ENCODE data around the gene CMIP. TPM values are rescaled to one million over a fixed set of nuclear protein-coding genes. Genes with fewer than 3 reads are reported as not detected.
"Not testable (repeated sequence)": the region's sequence is repeated elsewhere in the genome, so short reads cannot be mapped to it uniquely, and the experiment has no call there.

Gene CMIP
- total RNA-seq, 4 donors from 2014 or later: 40.0 to 69.6 (median 47.0) TPM

- no peak for DNase-seq
- Histone ChIP-seq H3K4me1 (peaks cover 0 to 8% (median 2%) of the 10 kb centered on the region in 4 donors), H3K36me3 (no peaks in the 10 kb centered on the region), H3K9me3 (peaks cover 0 to 3% of the 10 kb centered on the region in 2 donors), H3K27ac (no peak overlapping the region), H3K4me3 (no peak overlapping the region), H3K27me3 (no peaks in the 10 kb centered on the region)
- no peak for TF ChIP-seq CTCF (IDR thresholded peaks at IDR 0.05)
- no peak for TF ChIP-seq EP300 (IDR thresholded peaks at IDR 0.05; ENCODE audit: low read depth)
- TF ChIP-seq POLR2AphosphoS5 (IDR thresholded peaks at IDR 0.05): no peak
- TF ChIP-seq POLR2A (IDR thresholded peaks at IDR 0.05): no peak
- in situ Hi-C loops (cut with MboI; ENCODE audit: low pct_ligation_motif_present in 1 of 4, low pct_unique_long_range_greater_than_20kb in 1 of 4, low sequenced_read_pairs in 3 of 4): loop anchor here in 1 of 4 donors (25.0 kb wide), 1 partner anchor 191 kb away; no protein-coding TSS in a partner anchor
- intact Hi-C loops (cut with DNase I; ENCODE audit: low total_unique reads): no loop called here
- WGBS, 2 donors (ENCODE audit: low coverage in 1 of 2): 73 to 82% methylated on average over 1 to 11 of the region's 11 CpGs
Observed at GRCh38 chr16:81421536-81421935, 23.1 kb upstream of the CMIP start.

DNA sequence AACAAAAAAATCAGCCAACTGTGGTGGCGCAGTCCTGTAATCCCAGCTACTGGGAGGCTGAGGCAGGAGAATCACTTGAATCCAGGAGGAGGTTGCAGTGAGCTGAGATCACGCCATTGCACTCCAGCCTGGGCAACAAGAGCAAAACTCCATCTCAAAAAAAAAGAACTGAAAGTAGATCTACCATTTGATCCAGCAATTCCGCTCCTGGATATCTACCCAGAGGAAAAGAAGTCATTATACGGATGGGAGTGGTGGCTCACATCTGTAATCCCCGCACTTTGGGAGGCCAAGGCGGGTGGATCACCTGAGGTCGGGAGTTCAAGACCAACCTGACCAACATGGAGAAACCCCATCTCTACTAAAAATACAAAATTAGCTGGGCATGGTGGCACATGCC lies 22.5 kb upstream of the CMIP start:
- 94 to 100% methylated on average over 2 to 7 of the region's 7 CpGs for WGBS, 2 donors (ENCODE audit: low coverage in 1 of 2)
- in situ Hi-C loops (cut with MboI; ENCODE audit: low pct_ligation_motif_present in 1 of 4, low pct_unique_long_range_greater_than_20kb in 1 of 4, low sequenced_read_pairs in 3 of 4): loop anchor here in 1 of 4 donors (25.0 kb wide), 1 partner anchor 190 kb away; no protein-coding TSS in a partner anchor
- not testable (repeated sequence) for H3K27me3 ChIP-seq

GRCh38 chr16:81424771-81425170 lies 19.8 kb upstream of the CMIP start:
- Histone ChIP-seq H3K4me1 (peaks cover 0 to 7% (median 0%) of the 10 kb centered on the region in 4 donors), H3K9me3 (peaks cover 0 to 3% of the 10 kb centered on the region in 2 donors), H3K36me3 (no peaks in the 10 kb centered on the region), H3K4me3 (no peak overlapping the region), H3K27me3 (no peaks in the 10 kb centered on the region), H3K27ac (no peak overlapping the region)
- no peak for DNase-seq
- TF ChIP-seq POLR2AphosphoS5 (IDR thresholded peaks at IDR 0.05) (no peak), EP300 (IDR thresholded peaks at IDR 0.05; ENCODE audit: low read depth) (no peak), CTCF (IDR thresholded peaks at IDR 0.05) (no peak), POLR2A (IDR thresholded peaks at IDR 0.05) (no peak)
- in situ Hi-C loops (cut with MboI; ENCODE audit: low pct_ligation_motif_present in 1 of 4, low pct_unique_long_range_greater_than_20kb in 1 of 4, low sequenced_read_pairs in 3 of 4): loop anchor here in 1 of 4 donors (25.0 kb wide), 1 partner anchor 188 kb away; no protein-coding TSS in a partner anchor
- intact Hi-C loops (cut with DNase I; ENCODE audit: low total_unique reads): no loop called here
- WGBS, 2 donors (ENCODE audit: low coverage in 1 of 2): 0 to 5% methylated on average over 1 of the region's 1 CpG

More for the DNA sequence above, 22.5 kb upstream of the CMIP start:
- H3K9me3 ChIP-seq; H3K27ac ChIP-seq; DNase-seq; intact Hi-C loops (cut with DNase I; ENCODE audit: low total_unique reads); H3K4me3 ChIP-seq; H3K36me3 ChIP-seq; H3K4me1 ChIP-seq: not testable (repeated sequence)

- Histone ChIP-seq H3K4me3 (no peak overlapping the region), H3K27ac (no peak overlapping the region), H3K9me3 (peaks cover 0 to 1% of the 10 kb centered on the region in 2 donors), H3K36me3 (no peaks in the 10 kb centered on the region), H3K4me1 (peaks cover 0 to 12% (median 0%) of the 10 kb centered on the region in 4 donors), H3K27me3 (no peaks in the 10 kb centered on the region)
- 83 to 89% methylated on average over 4 to 6 of the region's 6 CpGs for WGBS, 2 donors (ENCODE audit: low coverage in 1 of 2)
- DNase-seq: no peak
- intact Hi-C loops (cut with DNase I; ENCODE audit: low total_unique reads) (no loop called here), in situ Hi-C loops (cut with MboI; ENCODE audit: low pct_ligation_motif_present in 1 of 4, low pct_unique_long_range_greater_than_20kb in 1 of 4, low sequenced_read_pairs in 3 of 4) (no loop called here)
- TF ChIP-seq CTCF (IDR thresholded peaks at IDR 0.05) (no peak), POLR2AphosphoS5 (IDR thresholded peaks at IDR 0.05) (no peak), EP300 (IDR thresholded peaks at IDR 0.05; ENCODE audit: low read depth) (no peak), POLR2A (IDR thresholded peaks at IDR 0.05) (no peak)
Observed at GRCh38 chr16:81427219-81427618, 17.4 kb upstream of the CMIP start.

DNA sequence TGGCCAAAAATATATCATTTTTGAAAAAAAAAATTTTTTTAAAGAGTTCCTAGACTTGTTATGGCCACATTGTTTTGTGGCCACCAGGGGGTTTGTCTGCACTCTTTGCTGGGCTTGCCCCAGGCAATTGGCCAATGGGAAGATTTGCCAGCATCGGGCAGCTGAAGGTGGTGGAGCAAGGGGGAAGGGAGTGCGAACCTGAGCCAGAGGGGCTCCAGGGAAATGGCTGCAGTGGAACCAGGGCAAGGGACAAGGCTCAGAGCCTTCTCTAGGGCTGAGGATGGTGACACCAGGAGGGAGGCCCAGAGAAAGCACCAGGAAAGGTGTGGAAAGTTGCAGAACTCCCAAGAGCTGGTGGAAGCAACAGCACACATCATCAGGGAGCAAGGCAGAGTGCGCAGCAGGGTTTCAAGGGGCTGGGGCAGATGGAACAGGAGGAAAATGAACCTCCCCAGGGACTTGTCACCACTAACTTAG lies 15.5 kb upstream of the CMIP start:
- intact Hi-C loops (cut with DNase I; ENCODE audit: low total_unique reads) (no loop called here), in situ Hi-C loops (cut with MboI; ENCODE audit: low pct_ligation_motif_present in 1 of 4, low pct_unique_long_range_greater_than_20kb in 1 of 4, low sequenced_read_pairs in 3 of 4) (no loop called here)
- Histone ChIP-seq H3K27me3 (no peaks in the 10 kb centered on the region), H3K4me3 (no peak overlapping the region), H3K9me3 (no peaks in the 10 kb centered on the region), H3K4me1 (peaks cover 0 to 12% (median 0%) of the 10 kb centered on the region in 4 donors), H3K27ac (no peak overlapping the region), H3K36me3 (no peaks in the 10 kb centered on the region)
- TF ChIP-seq CTCF (IDR thresholded peaks at IDR 0.05) (peak; percentile 44 to 55 (median 53)), EP300 (IDR thresholded peaks at IDR 0.05; ENCODE audit: low read depth) (no peak), POLR2A (IDR thresholded peaks at IDR 0.05) (no peak), POLR2AphosphoS5 (IDR thresholded peaks at IDR 0.05) (no peak)
- 62% methylated on average over 3 of the region's 3 CpGs; no CpG with 5 or more reads in 1 of the 2 donors for WGBS, 2 donors (ENCODE audit: low coverage in 1 of 2)
- peak; percentile 53 for DNase-seq

Measured in transverse colon (tissue), 4 donors.